Stimulated activated CD8-positive, alpha-beta memory T cell treated with anti-CD3 and anti-CD28 coated beads, Interleukin-15, amount 100 ng/mL, for 4 hours (primary cell): ENCODE data around the gene MED17.

Experiments used
- DNase-seq, 2 donors: peaks; one replicate each; pipeline ENCODE4 v3.0.0-alpha.2; 2020; ENCODE audit warnings: low read depth in 2 of 2

MED17 gene

DNA sequence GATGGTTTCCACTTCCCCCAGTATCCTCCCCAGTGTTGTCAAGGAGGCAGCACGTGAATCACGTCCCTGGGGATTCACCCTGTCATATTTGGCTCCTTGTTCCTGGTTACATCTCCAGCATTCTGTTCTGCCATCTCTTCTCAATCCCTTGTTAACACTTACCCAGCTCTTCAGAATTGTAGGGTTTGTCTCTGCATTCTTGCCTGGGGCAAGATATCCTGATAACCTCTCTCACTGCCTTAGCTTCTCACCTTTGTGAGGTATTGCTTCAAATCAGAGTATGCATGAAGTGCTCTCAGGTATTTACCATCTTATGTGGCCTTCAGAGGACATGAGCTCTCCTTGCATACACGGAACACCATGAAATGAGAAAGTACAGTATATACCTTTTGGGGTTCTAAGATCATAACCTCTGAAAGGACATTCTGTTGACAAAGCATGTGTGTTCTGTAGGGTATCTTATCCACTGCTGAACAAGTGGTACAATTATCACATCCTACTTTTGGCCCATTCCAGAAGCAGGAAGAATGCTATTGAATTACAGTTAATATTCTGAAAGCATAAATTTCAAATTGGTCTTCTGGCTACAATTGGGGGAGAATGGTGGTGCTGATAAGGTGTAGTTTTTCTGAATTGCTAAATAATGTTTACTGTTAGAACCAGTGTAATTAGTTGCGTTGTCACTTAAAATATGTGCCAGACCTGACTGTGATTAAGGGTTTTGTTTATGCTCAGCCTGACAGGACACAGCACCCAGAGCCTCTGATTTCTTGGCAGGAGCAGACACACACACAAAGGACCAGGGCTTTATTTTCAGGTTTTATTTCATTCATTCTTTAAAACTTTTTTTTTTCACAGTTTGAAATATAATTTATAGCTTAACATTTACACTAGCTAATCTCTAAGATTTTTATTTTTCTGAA lies 33.6 kb downstream of the MED17 start:
- DNase-seq, result no peak

DNA sequence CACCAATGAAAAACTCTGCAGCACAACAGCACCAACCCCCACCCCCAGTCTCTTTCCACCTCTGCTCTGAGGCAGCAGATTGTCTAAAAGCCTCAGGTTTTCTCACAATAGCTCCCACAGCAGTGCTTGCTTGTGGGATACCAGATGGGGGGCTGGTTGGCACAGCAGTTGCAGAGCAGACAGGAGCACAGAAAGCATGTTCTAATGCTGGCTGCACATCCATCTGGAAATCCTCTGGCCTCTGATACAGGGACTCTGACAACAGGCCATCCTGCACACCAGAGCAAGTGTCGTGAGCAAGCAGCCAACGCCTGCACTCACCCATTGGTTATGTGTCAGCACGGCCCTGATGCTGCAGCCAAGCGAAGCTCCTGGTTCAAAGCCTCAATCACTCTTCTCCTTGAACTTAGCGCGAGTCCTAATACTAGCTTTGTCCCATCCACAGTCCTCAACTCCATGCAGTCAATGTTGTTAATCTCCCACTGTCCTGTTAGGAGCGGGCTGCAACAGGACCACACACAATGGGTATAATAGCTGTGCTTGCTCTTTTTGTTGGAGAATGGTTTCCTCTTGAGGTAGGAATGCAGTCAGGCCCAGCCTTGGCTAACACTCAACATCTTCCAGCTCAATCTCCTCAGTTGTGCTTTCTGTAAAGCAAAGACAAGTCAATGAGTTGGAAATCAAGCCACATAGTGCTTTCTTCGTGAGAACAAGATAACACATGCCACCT lies 36.0 kb downstream of the MED17 start:
- no peak for DNase-seq

DNA sequence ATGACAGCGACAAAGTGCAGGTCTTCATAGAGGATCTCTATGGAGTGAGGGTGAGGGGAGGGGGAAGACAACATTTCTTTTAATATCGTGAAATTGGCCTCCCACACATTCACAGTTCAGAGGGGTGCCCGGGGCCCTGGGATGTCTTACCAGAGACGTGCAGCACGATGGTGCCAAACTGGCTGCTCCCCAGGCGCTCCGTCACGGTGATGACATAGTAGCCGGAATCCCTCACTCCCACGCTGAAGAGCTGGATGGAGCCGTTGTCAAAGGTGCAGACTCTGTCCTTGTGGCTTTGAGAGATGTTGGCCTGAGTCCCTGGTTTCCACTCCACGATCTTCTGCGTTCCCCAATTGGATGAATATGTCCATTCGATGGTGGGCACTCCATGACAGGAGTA lies 36.8 kb downstream of the MED17 start:
- DNase-seq, result no peak

DNA sequence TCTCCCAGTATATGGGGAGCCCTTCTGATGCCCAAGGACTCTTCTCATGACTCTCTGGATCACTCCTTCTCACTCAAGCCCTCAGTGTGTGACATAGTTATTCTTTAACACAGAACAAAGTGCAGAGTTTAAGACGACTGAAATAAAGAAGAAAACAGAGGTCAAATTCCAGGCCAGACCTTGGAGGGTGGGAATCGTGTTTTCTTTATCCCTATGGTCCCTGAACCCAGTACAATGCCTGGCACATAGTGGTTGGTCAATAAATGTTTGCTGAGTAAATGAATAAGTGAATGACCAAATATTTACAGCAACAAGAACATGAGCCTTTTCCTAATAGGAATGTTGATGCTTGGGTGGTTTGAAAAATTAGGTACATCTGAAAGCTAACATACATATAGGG lies 37.5 kb downstream of the MED17 start:
- DNase-seq, result no peak

DNA sequence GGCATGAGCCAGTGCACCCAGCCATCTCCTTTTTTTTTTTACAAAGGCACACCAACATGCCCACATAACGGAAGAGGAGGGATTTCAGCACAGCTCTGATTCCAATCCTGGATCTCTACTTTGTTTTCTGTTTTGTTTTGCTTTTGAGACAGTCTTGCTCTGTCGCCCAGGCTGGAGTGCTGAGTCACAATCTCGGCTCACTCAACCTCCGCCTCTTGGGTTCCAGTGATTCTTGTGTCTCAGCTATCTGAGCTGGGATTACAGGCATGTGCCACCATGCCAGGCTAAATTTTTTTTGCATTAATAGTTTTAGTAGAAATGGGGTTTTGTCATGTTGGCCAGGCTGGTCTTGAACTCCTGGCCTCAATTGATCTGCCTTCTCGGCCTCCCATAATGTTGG lies 38.3 kb downstream of the MED17 start:
- no peak for DNase-seq

DNA sequence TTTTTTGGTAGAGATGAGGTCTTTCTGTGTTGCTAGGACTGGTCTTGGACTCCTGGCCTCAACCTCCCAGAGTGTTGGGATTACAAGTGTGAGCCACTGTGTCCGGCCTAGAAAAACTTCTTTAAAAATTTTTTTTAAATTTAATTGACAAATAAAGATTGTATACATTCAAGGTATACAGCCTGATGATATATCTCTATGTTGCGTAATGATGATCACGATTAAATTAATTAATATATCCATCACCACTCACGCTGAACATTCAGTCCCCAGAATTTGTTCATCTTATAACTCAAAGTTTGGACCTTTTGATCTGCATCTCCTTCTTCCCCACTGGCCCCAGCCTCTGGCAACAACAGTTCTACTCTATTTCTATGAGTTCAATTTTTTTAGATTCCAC lies 39.1 kb downstream of the MED17 start:
- DNase-seq, result no peak

DNA sequence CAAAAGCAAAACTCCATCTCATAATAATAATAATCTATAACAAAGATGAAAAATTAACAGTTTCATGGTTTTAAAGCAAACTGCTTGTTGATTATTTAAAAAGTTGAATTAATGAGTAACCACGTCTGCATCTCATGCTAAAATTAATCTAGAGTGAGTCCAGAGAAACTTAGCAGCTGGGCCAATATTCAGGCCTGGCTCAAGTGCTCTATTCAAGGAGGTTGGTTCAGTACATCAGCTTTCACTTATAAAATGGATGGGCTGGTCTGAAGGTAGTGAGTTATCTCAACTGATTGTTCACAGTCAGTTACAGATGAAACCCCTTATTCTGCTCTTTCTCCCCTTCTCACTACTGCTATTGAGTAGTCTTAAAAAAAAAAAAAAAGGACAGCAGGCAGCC lies 43.3 kb downstream of the MED17 start:
- DNase-seq, result no peak

DNA sequence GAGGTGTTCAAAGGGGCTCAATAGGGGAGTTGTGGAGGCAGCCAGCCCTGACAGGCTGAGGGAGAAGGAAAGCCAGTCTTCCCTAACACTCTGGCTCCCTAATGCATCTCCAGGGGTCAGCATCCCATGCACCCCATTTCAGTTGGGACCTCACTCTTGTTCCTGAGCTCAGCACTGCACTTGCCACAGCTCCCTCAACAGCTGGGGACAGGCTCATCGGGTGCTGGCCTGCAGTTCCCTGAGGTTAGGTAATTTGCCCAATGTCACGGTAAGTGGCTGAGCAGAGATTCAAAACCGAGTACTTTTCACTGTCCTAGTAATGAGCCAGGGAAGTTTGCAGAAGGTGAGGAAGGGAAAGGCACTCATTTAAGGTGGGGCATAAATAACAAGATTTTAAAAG lies 45.5 kb downstream of the MED17 start:
- DNase-seq, result no peak

DNA sequence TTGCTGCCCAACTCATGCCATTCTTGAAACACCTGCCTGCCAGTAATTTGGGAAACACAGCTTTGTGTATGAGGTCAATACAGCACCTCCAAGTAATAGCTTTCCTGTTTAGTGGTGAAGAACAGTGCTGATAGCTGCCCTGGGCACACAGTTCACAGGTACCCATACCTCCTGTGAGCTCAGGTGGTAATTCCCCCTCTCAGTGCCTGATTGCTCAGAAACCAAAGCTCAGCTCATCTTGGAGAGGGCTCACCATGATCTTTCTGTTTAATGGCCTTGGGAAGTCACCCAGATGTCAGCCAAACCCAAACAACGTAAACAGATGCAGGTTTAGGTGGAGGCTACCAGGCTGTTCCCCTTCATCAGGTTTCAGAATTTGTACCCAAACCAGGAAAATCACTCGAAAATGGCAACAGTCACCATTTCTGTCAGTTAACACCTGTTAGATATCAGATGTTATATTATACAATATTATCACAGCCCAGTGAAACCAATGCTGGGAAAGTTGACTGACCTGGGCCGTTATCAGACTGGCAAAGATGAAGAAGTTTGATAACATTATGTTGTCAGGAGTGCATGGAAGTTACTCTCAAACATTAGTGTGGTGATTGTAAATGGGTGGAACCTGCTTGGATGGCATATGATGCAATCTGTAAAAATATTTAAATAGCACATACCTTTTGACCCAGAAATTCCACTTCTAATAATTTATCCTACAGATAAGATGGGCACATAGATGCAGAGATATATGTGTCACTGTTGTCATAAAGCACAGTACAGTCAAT lies 47.5 kb downstream of the MED17 start:
- no peak for DNase-seq

DNA sequence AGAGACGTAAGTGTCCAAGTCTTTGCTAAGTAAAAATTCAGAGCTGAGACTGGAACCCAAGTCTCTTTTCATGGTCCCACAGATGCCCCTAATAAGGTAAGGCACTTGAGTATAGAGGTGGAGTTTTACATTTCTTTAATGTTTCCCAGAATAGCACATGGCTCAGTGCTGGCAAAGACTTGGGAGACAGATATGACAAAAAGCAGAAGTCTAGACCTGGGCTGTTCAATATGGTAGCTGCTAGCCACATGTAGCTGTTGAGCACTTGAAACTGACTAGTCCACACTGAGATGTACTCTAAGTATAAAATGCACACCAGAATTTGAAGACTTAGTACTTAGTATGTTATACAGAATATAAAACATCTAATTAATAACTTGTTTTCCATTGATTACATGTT lies 48.7 kb downstream of the MED17 start:
- DNase-seq, result no peak

DNA sequence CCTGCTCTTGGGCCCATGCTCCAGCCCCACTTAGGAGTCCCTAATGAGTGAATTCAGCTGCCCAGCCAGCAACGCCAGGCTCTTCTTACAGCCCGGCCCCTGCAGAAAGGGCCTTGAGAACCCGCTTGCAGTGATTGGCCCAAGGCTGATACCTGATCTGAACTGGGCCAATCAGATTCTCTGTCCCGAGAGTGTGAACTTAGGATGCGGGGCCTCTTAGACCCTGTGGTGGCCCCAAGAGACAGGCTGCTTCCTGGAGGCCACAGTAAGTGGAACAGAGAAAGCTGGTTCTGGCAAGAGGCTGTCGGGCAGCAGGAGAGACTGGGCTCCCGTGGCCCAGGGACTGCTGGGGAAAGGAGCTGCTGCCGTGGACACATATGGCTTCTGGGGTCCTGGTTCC lies 54.9 kb downstream of the MED17 start:
- no peak for DNase-seq

DNA sequence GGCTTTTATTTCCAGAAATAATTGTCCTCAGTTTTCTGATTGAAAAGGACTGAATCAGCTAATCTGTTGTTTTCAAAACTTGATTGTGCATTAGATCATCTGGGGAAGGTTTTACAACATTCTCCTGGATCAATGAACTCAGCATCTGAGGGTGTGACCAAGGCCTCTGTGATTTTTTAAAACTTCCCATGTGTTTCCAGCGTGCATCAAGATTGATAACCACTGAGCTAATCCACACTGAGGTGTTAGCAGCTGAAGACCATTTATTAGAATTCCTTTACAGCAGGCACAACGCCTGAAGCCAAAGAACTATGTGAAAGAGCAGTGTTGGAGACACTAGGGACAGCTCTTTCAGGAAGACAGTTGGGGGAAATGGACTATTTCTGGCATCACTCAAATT lies 56.1 kb downstream of the MED17 start:
- no peak for DNase-seq

DNA sequence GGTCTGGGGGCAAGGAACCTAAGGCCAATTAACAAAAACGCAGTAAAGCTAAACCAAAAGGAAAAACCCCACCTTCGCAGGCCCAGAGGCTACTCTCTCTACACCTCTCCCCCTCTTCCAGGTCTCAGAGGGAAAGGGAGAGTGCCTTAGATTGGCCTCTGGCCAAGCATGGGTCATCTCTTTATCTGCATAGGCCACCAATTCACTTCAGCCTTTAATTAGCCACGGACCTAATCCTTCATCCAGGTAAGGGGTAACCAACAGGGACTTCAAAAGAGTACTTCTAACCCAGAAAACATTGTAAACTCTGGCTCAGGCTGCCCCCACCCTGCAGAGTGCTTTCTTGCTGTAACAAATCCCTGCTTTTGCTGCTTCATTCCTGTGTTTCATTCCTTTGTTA lies 56.9 kb downstream of the MED17 start:
- no peak for DNase-seq

DNA sequence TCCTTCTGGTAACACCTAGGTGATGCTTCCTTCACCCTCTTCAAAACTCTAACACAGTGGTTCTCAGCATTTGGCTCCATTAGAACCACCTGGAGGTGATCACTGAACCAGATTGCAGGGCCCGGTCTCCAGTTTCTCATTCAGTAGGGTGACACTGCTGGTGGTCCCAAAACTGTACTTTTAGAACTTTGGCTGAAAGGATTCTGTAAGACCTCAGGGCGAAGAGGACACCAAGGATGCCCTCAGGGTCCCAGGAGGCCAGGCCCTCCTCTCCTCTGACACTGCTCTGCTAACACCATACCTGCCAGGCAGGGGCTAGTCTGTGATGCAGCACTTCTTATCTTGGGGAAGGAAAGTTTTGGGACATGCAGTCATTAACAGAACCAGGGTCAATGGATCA lies 57.4 kb downstream of the MED17 start:
- no peak for DNase-seq

DNA sequence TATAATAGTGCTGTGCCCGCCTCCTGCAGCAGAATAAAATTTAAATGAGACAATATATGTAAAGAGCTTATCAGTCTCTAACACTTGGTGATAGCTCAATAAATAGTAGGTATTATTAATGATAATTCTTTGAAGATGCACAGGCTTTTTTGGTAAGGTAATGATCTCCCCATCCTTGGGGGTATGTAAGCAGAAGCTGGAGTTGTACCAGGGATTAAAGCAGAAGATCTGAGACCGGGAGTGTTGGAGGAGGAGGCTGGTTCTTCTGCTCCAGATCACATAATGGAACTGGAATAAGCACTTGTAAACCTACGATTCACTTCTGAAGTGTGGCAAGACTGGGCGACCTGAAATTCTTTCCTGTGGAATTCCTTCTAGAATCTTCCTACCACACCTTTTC lies 58.0 kb downstream of the MED17 start:
- DNase-seq, result no peak

DNA sequence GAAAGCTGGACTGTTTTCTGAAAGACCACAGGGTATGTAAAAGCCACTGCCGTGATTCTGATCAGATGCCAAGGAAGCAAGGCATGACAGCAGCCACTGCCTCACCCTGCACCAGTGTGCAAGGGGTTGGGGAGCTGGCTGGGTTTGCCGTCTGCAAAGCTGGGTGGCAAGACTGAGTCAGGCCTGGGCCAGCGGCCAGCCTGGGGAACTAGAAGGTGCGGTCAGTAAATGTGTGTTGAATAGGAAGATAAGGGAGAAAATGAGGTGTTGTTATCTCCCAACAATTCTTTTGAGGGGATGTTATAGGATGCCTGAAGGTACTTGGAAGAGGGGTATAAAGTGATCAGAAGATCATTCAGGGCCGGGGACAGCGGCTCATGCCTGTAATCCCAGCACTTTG lies 58.4 kb downstream of the MED17 start:
- no peak for DNase-seq

DNA sequence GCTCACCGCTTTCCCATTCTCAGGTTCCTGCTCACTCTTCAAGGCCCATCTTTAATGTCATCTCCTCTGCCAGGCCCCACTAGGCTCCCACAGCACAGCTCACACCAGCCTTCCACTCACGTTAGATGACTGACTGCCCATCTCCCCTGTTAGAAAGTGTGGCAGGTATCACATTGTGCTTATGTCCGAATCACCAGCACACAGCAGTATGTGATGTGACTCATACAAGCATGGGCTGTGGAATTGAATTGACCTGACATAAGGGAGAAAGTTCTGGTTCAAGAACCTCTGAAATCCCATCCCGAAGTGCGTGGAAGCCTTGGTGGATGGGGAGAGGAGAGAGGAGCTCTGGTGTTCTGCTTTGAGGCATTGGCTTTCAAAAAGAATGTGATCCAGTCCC lies 59.8 kb downstream of the MED17 start:
- DNase-seq, result no peak

DNA sequence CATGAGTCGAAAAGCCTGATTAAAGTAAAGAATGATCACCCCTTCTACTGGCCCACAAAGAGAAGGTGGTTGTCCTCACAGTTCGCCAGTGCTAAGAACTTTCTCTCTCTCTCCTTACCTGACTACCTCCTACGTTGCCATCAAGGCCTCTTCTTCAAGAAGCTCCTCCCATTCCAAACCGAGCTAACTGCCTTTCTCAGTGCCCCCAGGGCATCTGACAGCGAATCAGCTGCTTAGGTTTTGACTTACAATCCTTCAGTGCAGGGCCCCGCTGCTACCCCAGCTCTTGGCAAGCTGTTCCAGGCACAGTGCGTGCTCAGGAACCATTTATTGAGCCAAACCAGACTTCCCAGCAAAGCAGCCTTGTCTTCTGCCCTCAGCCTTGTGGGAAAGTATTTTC lies 60.5 kb downstream of the MED17 start:
- DNase-seq, result no peak

DNA sequence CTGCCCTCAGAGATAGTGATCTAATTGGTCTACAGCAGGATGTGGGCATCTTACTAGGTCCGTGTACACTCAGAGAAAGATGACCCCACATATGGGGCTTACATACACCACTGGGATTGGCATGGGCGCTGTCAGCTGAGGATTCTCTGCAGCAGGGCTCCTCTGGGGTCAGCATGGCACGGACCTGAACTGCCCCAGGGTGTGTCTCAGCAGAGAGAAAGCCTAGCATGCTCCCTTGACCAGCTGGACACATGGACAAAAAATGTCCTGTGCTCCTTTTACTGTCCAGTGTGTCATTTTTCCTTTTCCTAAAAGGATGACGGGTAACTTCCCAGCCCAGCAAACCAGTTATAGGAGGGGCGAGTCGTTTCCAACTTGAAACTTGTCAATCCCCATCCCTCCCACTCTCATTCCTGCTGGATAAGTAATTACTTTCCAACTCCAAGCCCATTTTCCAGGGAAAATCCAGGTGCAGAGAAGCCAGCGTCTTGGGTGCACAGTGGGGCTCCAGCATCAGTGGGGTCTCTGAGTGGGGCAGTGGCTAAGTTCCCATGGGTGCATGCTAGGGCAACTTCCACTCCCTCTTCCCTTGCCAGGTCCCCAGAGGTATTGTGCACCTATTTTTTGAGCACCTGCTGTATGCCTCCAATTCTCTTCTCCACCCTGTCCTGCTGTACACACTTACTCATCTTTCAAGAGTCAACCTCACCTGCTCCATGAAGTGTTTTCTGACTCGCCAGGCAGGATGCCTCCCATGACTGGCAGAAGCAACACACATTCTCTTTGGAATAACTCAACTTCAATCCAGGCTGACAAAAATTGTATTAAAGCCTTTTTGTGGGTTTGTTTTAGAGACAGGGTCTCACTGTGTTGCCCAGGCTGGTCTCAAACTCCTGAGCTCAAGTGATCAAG lies 61.4 kb downstream of the MED17 start:
- DNase-seq, result no peak

DNA sequence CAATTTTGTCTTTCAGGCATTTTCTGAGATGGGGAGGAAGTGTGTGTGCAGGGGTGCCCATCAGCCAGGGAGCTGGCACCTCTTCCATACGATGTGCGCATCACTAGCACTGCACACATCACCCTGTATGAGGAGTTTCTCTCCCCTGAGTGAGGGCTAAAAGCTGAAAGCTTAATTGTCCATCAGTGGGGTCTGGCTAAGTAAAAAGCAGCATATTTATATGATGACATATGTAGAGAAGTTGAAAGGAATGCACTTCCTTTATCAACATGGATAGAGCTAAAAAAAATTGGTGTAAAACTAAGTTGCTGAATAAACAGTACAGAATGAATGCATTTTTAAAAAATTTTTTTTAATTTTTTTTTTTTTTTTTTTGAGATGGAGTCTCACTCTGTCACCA lies 62.3 kb downstream of the MED17 start:
- no peak for DNase-seq

DNA sequence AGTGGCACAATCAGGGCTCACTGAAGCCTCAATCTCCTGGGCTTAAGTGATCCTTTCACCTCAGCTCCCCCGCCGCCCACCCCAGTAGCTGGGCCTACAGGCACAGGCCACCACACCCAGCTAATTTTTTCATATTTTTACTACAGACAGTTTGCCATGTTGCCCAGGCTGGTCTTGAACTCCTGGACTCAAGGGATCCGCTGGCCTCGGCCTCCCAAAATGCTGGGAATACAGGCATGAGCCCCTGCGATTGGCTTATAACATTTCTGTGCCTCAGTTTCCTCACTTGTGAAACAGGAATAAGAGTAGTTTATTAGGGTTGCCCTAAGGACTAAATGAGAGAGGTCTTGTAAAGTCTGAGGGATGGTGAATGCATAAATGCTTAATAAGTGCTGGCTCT lies 65.1 kb downstream of the MED17 start:
- no peak for DNase-seq
